HEK293 (cell line): ENCODE data around the gene EPHB3.

Experiments used
- CTCF ChIA-PET: fragments of 350-600 bp; formaldehyde crosslinking; extraction: SDS; loops from one replicate; lab custom pipeline; 2021; ENCODE audit warnings: antibody characterized with exemption; lab: Yijun Ruan, JAX
- POLR2A ChIA-PET: fragments of 300-600 bp; formaldehyde crosslinking; extraction: SDS; loops from one replicate; lab custom pipeline; 2020; ENCODE audit warnings: antibody characterized with exemption, inconsistent platforms; lab: Yijun Ruan, JAX
- H3K27ac ChIP-seq: fragments of 200-500 bp; sonication (Bioruptor generic); 2 replicates; pipeline ENCODE4 v1.5.1; 2014; ENCODE audit warnings: low read depth, low read length, control low read depth, inconsistent platforms; ENCODE audit errors: extremely low read depth
- H3K36me3 ChIP-seq, 2 experiments: fragments of 200-500 bp in 1 of 2; sonication (Bioruptor generic) in 1 of 2; 1 replicate in 1 of 2; 2 replicates in 1 of 2; pipeline ENCODE4 v1.5.1; 2014 to 2017; ENCODE audit warnings: inconsistent platforms in 2 of 2, low read length in 2 of 2; ENCODE audit not compliant: control insufficient read depth in 2 of 2, insufficient read depth in 1 of 2
- H3K4me1 ChIP-seq: fragments of 200-500 bp; sonication (Bioruptor generic); 2 replicates; pipeline ENCODE4 v1.5.1; 2014; ENCODE audit warnings: mild to moderate bottlenecking, low read length, inconsistent platforms; ENCODE audit not compliant: control insufficient read depth, insufficient read depth
- H3K4me3 ChIP-seq: 2 replicates; pipeline ENCODE4 v1.5.1; 2011; ENCODE audit warnings: low read depth, mild to moderate bottlenecking, control low read depth, low read length, moderate library complexity
- H3K9me3 ChIP-seq: fragments of 200-500 bp; sonication (Bioruptor generic); 2 replicates; pipeline ENCODE4 v1.5.1; 2014; ENCODE audit warnings: low read depth, low read length, inconsistent platforms; ENCODE audit not compliant: control insufficient read depth, insufficient read depth
- GLI4 ChIP-seq: fragments of 450-650 bp; formaldehyde crosslinking; IDR thresholded peaks from 2 replicates; pipeline ENCODE4 v1.5.1; 2016; ENCODE audit warnings: missing biosample characterization, missing genetic modification characterization
- GLIS2 ChIP-seq: fragments of 450-650 bp; formaldehyde crosslinking; IDR thresholded peaks from 2 replicates; pipeline ENCODE4 v1.5.1; 2016; ENCODE audit warnings: missing biosample characterization, missing genetic modification characterization
- HOXA7 ChIP-seq: sonication (generic); formaldehyde crosslinking; IDR thresholded peaks from 2 replicates; pipeline ENCODE4 v1.8.1; 2022; ENCODE audit warnings: missing genetic modification reagents, borderline replicate concordance
- OVOL3 ChIP-seq: fragments of 450-650 bp; formaldehyde crosslinking; IDR thresholded peaks from 2 replicates; pipeline ENCODE4 v1.5.1; 2016; ENCODE audit warnings: missing biosample characterization, missing genetic modification characterization
- ZBTB20 ChIP-seq: fragments of 450-650 bp; formaldehyde crosslinking; IDR thresholded peaks from 2 replicates; pipeline ENCODE4 v1.5.1; 2016; ENCODE audit warnings: missing biosample characterization, missing genetic modification characterization
- ZFHX2 ChIP-seq: fragments of 450-650 bp; formaldehyde crosslinking; conservative IDR thresholded peaks from 2 replicates; pipeline ENCODE4 v1.5.1; 2016; ENCODE audit warnings: missing biosample characterization, missing genetic modification characterization
- ZFP41 ChIP-seq: fragments of 450-650 bp; formaldehyde crosslinking; IDR thresholded peaks from 2 replicates; pipeline ENCODE4 v1.5.1; 2016; ENCODE audit warnings: missing biosample characterization, missing genetic modification characterization, borderline replicate concordance
- ZNF133 ChIP-seq: fragments of 450-650 bp; formaldehyde crosslinking; IDR thresholded peaks from 2 replicates; pipeline ENCODE4 v1.5.1; 2016; ENCODE audit warnings: missing biosample characterization, missing genetic modification characterization
- ZNF223 ChIP-seq: fragments of 450-650 bp; formaldehyde crosslinking; IDR thresholded peaks from 2 replicates; pipeline ENCODE4 v1.5.1; 2016; ENCODE audit warnings: missing biosample characterization, missing genetic modification characterization
- ZNF23 ChIP-seq: fragments of 450-650 bp; formaldehyde crosslinking; IDR thresholded peaks from 2 replicates; pipeline ENCODE4 v1.5.1; 2016; ENCODE audit warnings: missing biosample characterization, missing genetic modification characterization, borderline replicate concordance
- ZNF248 ChIP-seq: fragments of 450-650 bp; formaldehyde crosslinking; IDR thresholded peaks from 2 replicates; pipeline ENCODE4 v1.5.1; 2017; ENCODE audit warnings: missing biosample characterization, missing genetic modification characterization
- ZNF350 ChIP-seq: fragments of 450-650 bp; formaldehyde crosslinking; IDR thresholded peaks from 2 replicates; pipeline ENCODE4 v1.5.0; 2017; ENCODE audit warnings: missing biosample characterization, mild to moderate bottlenecking, missing genetic modification characterization
- ZNF354C ChIP-seq: fragments of 450-650 bp; formaldehyde crosslinking; IDR thresholded peaks from 2 replicates; pipeline ENCODE4 v1.5.1; 2016; ENCODE audit warnings: missing biosample characterization, missing genetic modification characterization, low read depth, borderline replicate concordance
- ZNF518A ChIP-seq: fragments of 450-650 bp; formaldehyde crosslinking; conservative IDR thresholded peaks from 2 replicates; pipeline ENCODE4 v1.5.1; 2016; ENCODE audit warnings: low read depth, missing biosample characterization, missing genetic modification characterization
- ZNF623 ChIP-seq: fragments of 450-650 bp; formaldehyde crosslinking; IDR thresholded peaks from 2 replicates; pipeline ENCODE4 v1.5.1; 2016; ENCODE audit warnings: missing biosample characterization, missing genetic modification characterization
- ZNF677 ChIP-seq: fragments of 450-650 bp; IDR thresholded peaks from 2 replicates; pipeline ENCODE4 v1.5.0; 2018; ENCODE audit warnings: missing biosample characterization, mild to moderate bottlenecking, missing genetic modification characterization, moderate library complexity
- ZNF768 ChIP-seq: fragments of 450-650 bp; formaldehyde crosslinking; IDR thresholded peaks from 2 replicates; pipeline ENCODE4 v1.5.1; 2018; ENCODE audit warnings: missing biosample characterization, mild to moderate bottlenecking, missing genetic modification characterization
- ZXDB ChIP-seq: fragments of 450-650 bp; formaldehyde crosslinking; IDR thresholded peaks from 2 replicates; pipeline ENCODE4 v1.5.1; 2016; ENCODE audit warnings: missing biosample characterization, missing genetic modification characterization
- TF ChIP-seq, protein P1 (sequence below): fragments of 450-650 bp; formaldehyde crosslinking; IDR thresholded peaks from 2 replicates; pipeline ENCODE4 v1.5.1; 2016; ENCODE audit warnings: missing biosample characterization, missing genetic modification characterization

EPHB3 gene

DNA sequence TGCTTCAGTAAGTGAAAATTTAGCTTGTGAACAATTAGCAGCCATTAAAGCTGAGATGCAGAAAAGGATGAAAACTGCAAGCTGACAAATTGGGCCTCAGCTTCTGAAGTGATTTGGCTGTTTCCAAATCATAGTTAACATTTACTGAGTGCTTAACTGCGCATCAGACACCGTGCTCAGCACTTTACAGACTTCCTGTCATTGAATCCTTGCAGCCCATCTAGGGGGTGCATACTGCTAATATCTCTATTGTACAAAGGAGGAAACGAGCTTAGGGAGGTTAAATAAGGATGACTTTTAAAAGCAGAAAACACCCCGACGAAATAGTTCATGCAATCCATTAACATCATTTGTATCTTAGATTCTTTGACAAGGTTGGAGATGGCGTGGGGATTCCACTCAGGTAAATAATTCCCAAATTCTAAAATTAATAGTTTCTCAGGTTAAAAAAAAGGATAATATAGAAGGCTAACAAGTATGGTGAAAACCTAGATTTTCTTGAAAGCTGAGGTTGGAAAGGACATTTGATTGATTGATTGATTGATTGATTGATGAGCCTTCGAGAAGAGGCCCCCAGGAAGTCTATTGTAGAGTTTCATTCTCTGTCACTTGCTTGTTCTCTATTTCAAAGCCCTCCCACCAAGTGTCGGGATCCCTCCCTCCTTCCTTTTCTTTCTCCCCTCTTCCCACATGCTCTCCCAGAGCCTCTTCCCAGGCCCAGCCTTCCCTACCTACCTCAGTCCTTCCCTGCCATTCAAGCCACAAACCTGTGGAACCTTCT, 23.5 kb upstream of the EPHB3 start:
- no peaks in the 10 kb centered on the region for H3K4me1 ChIP-seq
- no peak overlapping the region for H3K27ac ChIP-seq
- no peaks in the 10 kb centered on the region for H3K9me3 ChIP-seq
- ChIA-PET CTCF (interaction anchor here (0.9 to 12.4 kb wide), 4 partner anchors 24 to 165 kb away, joined by 4 to 184 read pairs (median 30); partner anchors contain the start of gene EPHB3), POLR2A (no interaction called here)
- no peak overlapping the region for H3K4me3 ChIP-seq
- no peaks in the 10 kb centered on the region for H3K36me3 ChIP-seq
- TF ChIP-seq ZNF768 (tag by site-specific recombination) (no peak), GLIS2 (no peak), ZNF133 (tag by site-specific recombination) (no peak), ZNF677 (tag by site-specific recombination) (no peak), ZFHX2 (tag by site-specific recombination) (no peak), GLI4 (no peak), ZFP41 (tag by site-specific recombination) (no peak), ZNF23 (tag by site-specific recombination) (no peak), HOXA7 (CRISPR knock-in tag) (no peak), ZXDB (tag by site-specific recombination) (no peak), ZNF518A (no peak), ZBTB20 (tag by site-specific recombination) (no peak), OVOL3 (tag by site-specific recombination) (no peak), ZNF223 (tag by site-specific recombination) (no peak), ZNF248 (no peak), ZNF354C (tag by site-specific recombination) (no peak), ZNF350 (tag by site-specific recombination) (no peak), ZNF623 (tag by site-specific recombination) (no peak)
- TF ChIP-seq, protein P1, sequence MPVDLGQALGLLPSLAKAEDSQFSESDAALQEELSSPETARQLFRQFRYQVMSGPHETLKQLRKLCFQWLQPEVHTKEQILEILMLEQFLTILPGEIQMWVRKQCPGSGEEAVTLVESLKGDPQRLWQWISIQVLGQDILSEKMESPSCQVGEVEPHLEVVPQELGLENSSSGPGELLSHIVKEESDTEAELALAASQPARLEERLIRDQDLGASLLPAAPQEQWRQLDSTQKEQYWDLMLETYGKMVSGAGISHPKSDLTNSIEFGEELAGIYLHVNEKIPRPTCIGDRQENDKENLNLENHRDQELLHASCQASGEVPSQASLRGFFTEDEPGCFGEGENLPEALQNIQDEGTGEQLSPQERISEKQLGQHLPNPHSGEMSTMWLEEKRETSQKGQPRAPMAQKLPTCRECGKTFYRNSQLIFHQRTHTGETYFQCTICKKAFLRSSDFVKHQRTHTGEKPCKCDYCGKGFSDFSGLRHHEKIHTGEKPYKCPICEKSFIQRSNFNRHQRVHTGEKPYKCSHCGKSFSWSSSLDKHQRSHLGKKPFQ = no peak
